Activated CD4-positive, alpha-beta T cell treated with anti-CD3 and anti-CD28 coated beads, Interleukin-2, amount 50 U/mL, for 1 hour (primary cell): ENCODE measurements around the gene HIVEP1.
"Not testable (repeated sequence)": the region's sequence is repeated elsewhere in the genome, so short reads cannot be mapped to it uniquely, and the experiment has no call there.

Experiments used
- DNase-seq: peaks from one replicate; pipeline ENCODE4 v3.0.0-alpha.2; 2020

The HIVEP1 gene

DNA sequence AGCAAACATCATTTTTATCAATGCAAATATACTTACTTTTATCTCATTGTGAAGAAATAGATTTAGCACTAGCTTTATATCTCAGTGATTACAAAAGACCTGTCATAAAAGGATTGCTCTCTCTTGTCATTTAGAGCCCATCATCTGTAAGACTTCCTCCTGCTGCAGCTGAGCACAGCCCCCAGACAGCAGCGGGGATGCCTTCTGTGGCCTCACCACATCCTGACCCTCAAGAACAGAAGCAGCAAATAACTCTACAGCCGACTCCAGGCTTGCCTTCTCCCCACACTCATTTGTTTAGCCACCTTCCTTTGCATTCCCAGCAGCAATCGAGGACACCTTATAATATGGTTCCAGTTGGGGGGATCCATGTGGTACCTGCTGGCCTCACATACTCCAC lies 151.0 kb downstream of the HIVEP1 start:
- DNase-seq: peak; percentile 8

DNA sequence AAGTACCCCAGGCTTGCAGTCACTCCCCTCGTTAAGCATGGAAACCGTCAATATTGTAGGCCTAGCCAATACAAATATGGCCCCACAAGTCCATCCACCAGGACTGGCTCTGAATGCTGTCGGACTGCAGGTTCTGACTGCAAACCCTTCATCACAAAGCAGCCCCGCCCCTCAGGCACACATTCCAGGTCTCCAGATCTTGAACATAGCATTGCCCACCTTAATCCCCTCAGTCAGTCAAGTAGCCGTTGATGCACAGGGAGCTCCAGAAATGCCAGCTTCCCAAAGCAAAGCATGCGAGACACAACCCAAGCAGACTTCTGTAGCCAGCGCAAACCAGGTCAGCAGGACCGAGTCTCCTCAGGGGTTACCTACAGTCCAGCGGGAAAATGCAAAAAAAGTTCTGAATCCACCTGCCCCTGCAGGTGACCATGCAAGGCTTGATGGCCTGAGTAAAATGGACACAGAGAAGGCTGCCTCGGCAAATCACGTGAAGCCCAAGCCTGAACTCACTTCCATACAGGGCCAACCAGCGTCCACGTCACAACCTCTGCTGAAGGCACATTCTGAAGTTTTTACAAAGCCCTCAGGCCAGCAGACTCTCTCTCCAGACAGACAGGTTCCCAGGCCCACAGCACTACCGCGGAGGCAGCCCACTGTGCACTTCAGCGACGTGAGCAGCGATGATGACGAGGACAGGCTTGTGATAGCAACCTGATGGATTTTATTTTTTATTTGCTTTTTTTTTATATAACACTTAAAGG lies 151.8 kb downstream of the HIVEP1 start:
- DNase-seq: no peak

DNA sequence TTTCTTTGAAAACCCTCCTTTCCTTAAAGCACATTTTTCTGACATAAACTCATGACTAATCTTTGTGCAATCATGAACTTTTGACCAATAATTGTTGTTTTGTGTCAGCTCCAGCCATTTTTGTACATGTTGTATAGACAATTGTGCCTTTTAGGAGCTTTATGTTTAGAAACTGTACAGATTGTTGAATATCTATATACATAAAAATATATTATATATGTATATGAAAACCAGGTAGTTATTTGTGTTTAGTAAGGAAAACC lies 152.3 kb downstream of the HIVEP1 start:
- no peak for DNase-seq

DNA sequence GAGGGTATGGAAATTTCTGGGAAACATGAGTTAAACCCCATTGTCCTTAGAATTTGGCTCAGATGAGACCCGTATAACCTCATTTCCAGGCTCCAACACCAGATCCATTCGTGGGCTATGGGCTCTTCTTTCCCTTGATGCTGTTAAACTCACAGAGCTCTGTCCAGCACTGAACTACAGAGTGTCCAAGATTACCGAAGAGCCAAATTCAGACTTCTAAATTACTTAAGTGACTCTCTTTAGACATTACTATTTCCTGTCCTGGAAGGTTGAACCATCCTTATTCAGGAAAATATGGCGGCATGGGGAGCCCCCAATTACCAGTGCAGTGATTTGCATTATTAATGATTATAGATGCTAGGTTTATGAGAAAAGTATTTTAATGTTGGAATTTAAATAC lies 153.2 kb downstream of the HIVEP1 start:
- DNase-seq: no peak

DNA sequence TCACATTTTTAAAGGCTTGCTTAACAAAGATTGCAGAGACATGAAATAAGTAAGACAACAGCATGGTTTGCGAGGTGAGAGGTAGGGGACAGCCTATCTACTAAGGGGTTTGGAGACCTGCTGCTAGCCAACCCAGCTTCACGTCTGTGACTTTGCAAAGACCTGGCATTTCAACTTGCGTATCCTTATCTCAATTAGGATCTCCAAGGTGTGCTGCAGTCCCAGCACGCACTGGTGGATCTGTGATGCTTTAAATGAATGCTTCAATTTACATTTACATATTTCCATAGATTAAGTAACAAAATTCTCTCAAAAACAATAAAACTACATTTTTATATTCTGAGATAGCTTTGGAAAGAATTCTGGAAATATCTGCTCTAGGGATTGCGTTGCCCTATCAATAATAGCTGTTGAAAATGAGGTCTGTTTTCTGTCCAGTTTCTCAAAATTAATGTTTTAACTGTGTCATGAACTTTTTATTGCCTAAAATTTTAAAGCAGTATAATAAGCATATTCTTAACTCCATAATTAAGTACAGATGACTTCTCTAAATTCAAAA lies 153.7 kb downstream of the HIVEP1 start:
- no peak for DNase-seq

DNA sequence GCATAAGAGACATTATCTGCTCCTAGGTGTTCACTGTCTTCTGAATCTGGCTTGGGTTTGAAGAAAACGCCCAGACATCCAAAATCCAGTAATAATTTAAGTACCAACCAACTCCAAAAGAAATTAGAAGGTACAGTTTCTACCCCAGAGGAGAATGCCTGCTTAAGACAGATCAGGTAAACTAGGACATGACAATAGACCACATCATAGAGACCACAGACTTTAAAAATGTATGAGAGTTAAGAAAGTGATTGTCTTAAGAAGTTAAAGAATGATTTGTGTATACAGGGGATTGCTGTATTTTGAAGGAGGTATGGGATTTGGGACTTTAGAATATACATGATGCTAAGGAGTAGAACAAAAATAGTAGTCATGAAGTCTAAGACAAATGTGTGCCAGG lies 157.3 kb downstream of the HIVEP1 start:
- no peak for DNase-seq

DNA sequence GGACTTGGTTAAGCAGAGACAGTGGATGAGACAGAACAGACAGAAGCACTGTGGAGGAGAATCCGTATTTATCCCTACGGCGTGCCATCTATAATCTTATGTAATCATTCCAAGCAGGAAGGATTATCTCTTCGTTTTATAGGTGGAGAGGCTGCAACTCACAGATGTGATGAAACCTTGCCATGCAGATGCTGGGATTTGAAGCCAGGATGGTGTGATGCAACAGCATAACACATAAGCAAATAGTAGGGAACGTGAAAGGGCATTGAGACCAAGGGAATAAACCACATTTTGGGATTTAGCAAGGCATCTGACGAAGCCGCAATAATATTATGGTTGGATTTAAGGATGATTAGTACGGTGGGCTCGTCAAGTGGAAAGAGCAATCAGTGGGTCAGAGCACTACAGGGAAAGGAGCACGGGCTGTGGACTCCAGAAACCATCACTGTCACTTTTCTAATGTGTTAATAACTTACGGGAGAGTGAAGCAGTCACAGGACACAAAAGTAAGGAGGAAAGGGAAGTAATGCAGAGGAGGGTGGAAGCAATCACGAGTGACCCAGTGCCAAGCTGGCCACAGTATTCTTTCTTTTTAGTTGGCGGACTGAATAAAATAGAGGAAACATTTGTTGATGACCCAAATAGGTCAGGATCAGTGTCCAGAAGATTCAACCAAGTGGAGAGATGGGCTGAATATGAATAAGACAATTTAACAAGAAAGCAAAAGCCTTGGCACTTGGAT lies 158.4 kb downstream of the HIVEP1 start:
- DNase-seq: no peak

DNA sequence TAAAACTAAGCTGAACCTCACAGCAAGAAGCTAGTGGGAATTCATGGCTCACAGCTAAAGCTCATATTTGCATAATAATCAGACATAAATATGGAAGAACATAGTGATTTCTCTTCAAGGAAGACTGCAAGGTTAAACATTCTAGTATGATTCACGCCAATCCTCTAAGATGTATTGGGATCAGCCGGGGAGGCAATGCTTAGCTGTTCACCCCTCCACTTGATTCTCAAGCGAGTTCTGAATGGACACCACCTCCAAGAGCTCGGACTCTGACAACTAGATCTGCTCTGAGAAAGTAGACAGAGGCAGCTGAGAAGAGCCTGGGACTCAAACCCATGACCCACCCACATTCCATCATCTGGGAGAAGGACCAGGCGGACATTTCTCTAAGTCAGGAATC lies 159.6 kb downstream of the HIVEP1 start:
- no peak for DNase-seq

DNA sequence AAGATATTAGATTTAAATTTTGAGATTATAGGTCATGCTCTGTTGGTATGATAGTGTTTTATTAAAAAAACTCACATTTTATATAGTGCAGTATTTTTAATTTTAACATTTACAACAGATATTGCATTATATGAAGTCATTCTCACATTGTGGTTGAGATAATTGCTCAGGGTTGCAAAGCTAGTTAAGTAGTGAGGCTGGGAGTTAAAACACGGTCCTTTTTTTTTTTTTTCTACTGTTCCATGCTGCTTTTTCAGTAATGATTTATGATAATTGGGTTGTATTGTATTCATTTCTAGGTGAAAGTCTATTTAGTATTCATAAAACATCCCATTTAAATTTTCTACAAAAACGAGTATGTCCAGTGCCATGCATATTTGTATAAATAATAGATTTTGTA lies 160.5 kb downstream of the HIVEP1 start:
- no peak for DNase-seq

DNA sequence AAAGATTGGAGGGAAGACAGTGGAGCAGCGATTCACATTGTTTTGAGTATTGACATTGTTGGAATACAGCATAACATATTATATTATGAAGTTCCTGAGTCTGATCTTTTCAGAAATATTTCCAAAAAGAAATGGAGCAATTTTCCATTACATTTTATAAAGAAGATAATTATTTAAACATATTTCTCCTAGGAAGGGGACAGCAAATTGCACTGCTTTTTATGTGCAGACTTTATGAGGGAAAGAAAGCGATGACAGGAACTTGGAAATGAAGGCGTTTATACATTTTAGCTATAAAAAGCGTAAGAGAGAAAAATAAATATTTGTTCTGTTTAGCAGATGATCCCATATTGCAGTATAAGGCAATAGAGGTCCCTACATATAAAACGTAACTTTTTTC lies 161.1 kb downstream of the HIVEP1 start:
- no peak for DNase-seq

DNA sequence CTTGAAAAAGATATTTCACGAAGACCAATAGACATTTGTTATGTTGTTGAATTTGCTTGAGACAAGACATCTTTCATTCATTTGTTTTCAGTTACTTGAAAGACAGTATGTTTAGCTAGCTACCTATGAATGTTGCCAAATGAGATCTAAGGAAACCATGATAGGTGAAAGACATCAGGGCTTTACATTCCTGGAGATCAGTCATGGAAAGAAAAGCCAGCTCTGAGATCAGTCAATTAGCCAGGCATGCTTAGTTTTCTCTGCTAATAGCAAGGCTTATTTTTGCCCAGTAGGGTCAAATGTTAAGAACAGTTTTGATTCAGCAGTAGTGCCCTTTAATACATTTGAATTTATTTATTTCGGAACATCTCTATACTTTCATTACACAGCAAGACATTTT lies 161.5 kb downstream of the HIVEP1 start:
- no peak for DNase-seq

DNA sequence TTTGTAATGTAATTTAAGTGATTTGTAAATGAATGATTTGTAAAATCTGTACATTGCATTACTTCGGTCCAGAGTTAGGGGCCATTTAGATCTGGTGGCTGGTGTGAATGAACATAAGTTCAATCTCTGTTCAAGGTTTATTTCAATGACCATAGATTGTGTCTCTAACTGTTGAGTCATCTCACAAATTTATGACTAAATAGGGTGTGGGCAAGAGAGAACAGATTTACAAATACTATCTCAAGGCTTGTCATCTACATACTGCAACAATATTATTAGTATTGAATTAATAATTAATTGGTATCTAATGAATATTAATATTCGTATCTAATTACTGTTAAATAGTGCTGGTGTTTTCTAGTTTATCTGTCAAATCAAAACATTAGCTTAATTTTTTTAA lies 162.8 kb downstream of the HIVEP1 start:
- no peak for DNase-seq

DNA sequence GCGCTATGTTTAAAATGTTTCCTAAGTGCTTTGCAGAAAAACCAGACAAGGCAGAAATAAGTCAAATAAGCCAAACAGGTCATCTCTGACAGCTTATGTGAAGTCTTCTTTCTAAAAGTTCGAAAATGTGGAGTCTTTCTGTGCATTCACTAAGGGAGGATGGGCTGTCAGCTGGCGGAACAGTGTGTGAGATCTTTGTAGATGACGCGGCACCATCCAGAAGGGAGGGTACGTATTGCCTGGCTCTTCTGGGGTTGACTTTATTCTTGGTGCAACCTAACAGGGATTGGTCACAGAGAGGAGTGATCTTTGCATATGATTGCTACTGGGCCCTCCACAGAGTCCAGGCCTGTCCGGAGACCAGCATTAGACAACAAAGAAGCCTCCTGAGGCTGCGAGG lies 163.5 kb downstream of the HIVEP1 start:
- no peak for DNase-seq

DNA sequence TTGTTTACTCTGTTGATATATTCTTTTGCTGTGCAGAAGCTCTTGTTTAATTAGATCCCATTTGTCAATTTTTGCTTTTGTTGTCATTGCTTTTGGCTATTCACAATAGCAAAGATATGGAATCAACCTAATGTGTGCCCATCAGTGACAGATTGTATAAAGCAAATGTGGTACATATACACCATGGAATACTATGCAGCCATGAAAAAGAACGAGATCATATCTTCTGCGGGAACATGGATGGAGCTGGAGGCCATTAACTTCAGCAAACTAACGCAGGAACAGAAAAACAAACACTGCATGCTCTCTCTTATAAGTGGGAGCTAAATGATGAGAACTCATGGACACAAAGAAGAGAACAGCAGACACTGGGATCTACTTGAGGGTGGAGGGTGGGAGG lies 164.7 kb downstream of the HIVEP1 start:
- not testable (repeated sequence) for DNase-seq

DNA sequence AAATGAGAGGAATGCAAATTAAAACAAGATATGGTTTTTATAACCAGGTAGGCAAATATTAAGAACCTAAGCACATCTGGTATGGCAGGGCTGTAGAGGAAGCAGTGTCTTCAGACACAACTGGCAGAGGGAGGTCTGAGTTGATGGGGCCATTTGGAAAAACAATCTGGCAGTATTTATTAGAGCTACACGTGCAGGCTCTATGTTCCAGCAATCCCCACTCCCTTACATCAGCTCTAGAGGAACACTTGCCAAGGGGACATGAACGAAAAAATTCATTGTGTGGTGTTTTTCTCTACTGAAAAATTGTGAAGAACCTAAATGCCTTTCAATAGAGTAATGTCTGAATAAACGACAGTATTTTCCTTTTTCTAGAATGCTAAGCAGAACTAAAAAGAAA lies 166.4 kb downstream of the HIVEP1 start:
- no peak for DNase-seq

DNA sequence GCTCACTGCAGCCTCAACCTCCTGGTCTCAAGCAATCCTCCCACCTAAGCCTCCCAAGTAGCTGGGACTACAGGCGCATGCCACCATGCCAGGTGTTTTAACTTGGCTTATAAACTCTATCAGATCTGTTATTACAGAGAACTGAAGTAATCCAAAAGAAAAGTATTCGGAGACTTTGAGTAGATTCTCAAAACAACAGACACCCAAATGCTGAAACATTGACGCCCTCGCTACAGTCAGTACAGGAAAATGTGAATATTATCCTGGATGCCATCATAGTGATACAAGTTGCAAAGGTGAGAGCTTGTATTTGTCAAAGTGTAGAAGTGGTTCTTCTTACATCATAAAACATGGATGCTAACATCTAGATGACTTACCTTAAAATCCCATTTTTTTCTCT lies 169.4 kb downstream of the HIVEP1 start:
- DNase-seq: no peak

DNA sequence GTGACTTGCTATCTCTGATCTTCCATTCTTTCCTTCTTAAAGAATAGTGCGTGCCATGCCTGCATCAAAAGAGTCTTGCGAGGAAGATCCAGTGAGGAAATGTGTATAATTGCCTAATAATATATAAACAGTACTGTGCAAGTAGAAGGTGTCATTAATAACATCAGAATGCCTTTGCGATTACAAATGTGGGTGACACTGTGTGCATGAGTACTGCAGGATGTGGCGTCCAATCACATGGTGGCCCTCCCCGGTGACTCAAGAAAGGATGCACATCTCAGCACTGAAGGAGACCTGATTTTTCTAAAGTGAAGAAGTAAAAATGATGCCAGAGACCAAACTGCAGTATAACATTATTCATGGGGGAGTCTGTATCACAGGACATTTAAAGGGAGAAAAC lies 170.6 kb downstream of the HIVEP1 start:
- DNase-seq: no peak

DNA sequence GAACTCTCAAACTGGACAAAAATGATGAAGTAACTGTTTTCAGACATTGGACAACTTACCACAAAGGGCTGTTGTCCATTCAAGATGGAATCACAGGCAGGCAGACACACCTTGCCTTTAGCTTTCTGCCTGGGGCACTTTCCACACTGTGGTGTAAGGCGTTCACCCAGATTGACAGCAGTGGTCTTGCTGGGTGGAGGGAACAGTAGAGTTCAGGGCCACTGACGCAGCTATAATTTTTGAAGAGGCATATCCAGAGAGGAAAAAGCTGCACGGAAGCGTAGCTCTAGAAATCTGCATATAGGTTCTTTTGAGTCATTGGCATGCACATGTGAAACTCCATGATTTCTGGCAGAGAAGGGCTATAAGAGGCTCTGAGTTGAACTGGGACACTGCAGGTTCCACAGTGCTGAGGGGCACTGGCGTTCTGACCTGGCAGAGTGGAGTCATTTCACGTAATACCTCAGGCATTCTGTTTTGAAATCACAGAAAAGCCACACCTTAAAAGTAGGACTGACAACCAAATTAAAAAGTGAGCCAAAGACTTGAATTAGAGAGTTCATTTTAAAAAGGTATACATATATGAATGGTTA lies 173.1 kb downstream of the HIVEP1 start:
- no peak for DNase-seq

DNA sequence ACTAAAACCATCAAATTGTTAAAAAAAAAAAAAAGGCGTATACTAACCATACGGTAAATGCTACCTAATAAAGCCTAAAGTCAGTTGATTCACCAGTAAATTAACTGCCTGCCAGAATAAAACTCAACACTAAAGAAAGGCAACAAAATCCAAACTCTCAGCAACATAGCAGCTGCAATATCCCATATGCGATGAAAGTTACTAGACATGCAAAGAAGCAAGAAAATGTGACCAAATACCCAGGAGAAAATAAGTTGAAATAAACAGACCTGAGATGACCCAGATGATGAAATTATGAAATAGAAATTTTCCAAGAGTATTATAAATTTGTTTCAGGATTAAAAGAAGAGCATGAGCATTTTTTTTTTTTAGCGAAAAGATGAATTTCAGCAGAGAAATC lies 174.4 kb downstream of the HIVEP1 start:
- DNase-seq: no peak

DNA sequence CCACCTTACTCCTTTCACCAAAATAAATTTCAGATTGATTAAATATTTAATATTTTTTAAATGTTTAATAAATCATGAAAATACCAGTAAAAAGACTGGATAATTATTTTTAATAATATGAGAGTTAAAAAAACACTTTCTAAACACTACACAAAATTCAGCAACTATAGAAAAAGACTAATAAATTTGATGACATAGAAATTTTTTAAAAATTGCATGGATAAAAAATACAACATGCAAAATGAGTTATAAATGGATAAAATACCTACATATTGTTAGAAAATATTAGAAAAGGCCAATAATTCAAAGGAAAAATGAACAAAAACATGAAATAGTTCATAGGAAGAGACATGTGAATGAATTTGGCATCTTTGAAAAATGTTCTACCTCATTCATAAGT lies 177.0 kb downstream of the HIVEP1 start:
- no peak for DNase-seq

DNA sequence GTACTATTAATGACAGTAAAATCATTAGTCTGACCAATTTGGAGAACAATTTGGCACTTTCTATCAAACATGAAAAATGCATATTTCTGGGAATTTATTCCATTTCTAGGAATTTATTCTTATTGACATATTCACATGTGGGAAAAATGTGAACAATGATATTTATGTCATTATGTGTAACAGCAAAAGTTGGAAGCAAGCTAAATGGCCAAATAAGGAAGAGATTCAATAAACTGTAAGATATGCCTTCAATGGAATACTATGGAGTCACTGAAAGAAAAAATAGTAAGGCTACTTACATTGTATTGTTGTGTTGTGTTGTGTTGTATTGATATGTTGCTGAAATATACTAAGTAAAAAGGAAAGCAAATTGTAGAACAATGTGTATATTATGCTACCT lies 177.5 kb downstream of the HIVEP1 start:
- DNase-seq: no peak

DNA sequence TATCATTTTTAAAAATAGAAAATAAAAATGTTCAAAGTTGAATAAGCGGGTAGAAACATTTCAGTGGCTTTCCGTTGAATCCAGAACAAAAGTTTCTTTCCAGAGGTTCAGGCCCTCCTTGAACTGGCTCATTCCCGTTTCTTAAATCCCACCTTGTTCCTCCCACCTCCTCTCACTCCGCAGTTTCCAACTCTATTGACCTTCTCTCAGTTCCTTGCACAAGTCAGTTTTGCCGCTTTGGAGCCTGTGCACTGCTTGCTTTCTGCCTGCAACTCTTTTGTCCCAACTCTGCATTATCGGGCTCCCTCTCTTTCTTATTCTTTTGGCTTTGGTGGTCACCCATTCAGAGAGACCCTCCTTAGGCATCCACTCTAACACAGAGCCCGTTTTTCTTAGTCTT lies 178.1 kb downstream of the HIVEP1 start:
- DNase-seq: no peak

DNA sequence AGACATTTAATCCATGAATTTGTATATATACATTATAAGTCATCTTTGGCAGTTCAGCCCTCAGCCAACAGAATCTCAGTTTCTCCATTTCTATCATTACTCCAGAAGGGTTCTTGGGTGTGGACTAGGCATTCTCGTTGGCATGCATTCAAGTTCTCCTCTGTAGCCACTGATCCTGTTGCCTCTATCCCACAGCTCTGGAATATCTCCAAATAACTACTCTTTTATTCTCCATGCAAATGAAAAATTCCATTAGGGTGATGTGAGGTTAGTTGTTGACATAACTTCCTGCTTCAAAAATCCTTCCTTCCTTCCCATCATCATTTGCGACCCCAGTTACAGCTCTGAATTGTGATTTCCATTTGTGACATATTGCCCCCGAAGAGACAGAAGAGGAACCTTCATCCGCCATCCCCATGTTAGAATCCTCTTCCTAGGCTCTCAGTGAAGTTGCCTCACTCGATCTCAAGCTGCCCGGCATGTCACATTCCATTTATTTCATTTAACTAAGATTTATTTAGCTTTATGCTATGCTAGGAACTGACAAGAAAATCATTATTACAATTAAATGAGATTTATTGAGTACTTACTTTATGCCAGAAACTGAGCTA lies 184.3 kb downstream of the HIVEP1 start:
- DNase-seq: no peak

DNA sequence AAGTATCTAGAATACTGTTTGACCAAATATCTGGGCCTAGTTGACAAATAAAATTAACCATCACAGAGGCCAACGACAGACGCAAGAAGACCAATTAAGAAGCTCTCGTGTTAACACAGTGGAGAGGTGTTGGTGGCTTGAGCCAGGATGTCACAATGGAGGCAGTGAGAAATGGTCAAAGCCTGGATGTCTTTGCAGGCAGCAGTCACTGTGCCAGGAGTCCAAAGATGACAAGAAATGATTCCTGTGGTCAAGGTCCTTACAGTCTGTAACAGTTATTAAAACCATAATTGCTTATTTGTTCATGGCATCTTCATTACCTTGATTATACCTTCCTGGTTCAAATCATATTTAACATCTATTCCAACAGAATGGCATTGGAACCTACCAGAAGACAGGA lies 186.7 kb downstream of the HIVEP1 start:
- DNase-seq: no peak
